Stomach smooth muscle (tissue), 2 donors: Measurements from ENCODE around the gene FN1.
A peak's percentile ranks its signal among the peaks of the same experiment; 100 is the strongest.

Source experiments
- H3K27ac ChIP-seq: one replicate; pipeline ENCODE4 v1.7.0; 2013; ENCODE audit warnings: mild to moderate bottlenecking, low read length, inconsistent platforms
- H3K27me3 ChIP-seq, 2 donors: one replicate each; pipeline ENCODE4 v1.7.0; 2013; ENCODE audit warnings: low read length in 2 of 2; ENCODE audit not compliant: insufficient read depth in 2 of 2, control insufficient read depth in 1 of 2
- H3K36me3 ChIP-seq, 2 donors: one replicate each; pipeline ENCODE4 v1.7.0; 2013; ENCODE audit warnings: low read length in 2 of 2; ENCODE audit not compliant: control insufficient read depth in 2 of 2, insufficient read depth in 2 of 2
- H3K4me1 ChIP-seq: one replicate; pipeline ENCODE4 v1.7.0; 2013; ENCODE audit warnings: low read length; ENCODE audit not compliant: control insufficient read depth, insufficient read depth
- H3K4me3 ChIP-seq, 2 donors: one replicate each; pipeline ENCODE4 v1.7.0; 2013; ENCODE audit warnings: low read length in 2 of 2
- H3K9ac ChIP-seq, 2 donors: one replicate each; pipeline ENCODE4 v1.7.0; 2013; ENCODE audit warnings: low read length in 2 of 2, mild to moderate bottlenecking in 1 of 2
- H3K9me3 ChIP-seq, 2 donors: one replicate each; pipeline ENCODE4 v1.7.0; 2013; ENCODE audit warnings: low read length in 2 of 2; ENCODE audit not compliant: control insufficient read depth in 2 of 2
- donor health status: healthy.
- donor health status: Pancreatic carcinoma.

Gene FN1

GRCh38 chr2:215439980-215440512 is 4.2 kb upstream of the FN1 start:
- Histone ChIP-seq H3K9ac (no peak overlapping the region), H3K4me3 (no peak overlapping the region), H3K27ac (no peak overlapping the region), H3K36me3 (no peaks in the 10 kb centered on the region), H3K4me1 (peaks cover 4% of the 10 kb centered on the region), H3K27me3 (no peaks in the 10 kb centered on the region), H3K9me3 (no peaks in the 10 kb centered on the region)

- Histone ChIP-seq H3K9me3 (no peaks in the 10 kb centered on the region), H3K27ac (no peak overlapping the region), H3K4me1 (peaks cover 4% of the 10 kb centered on the region), H3K27me3 (no peaks in the 10 kb centered on the region), H3K4me3 (no peak overlapping the region), H3K9ac (no peak overlapping the region), H3K36me3 (no peaks in the 10 kb centered on the region)
These were observed 3.5 kb upstream of the FN1 start for GRCh38 chr2:215439404-215439803.

GRCh38 chr2:215437614-215438013 is 1.7 kb upstream of the FN1 start:
- Histone ChIP-seq H3K27me3 (no peaks in the 10 kb centered on the region), H3K9me3 (no peaks in the 10 kb centered on the region), H3K4me3 (peak overlapping the region; percentile 84 to 87), H3K36me3 (peaks cover 7 to 9% of the 10 kb centered on the region in 2 donors), H3K4me1 (peaks cover 4% of the 10 kb centered on the region), H3K27ac (peak overlapping the region; percentile 97), H3K9ac (peak overlapping the region in 1 of 2 donors; percentile 96)

- Histone ChIP-seq H3K4me1 (peaks cover 4% of the 10 kb centered on the region), H3K27ac (peak overlapping the region; percentile 97), H3K27me3 (no peaks in the 10 kb centered on the region), H3K36me3 (peaks cover 10 to 11% of the 10 kb centered on the region in 2 donors), H3K9me3 (no peaks in the 10 kb centered on the region), H3K9ac (peak overlapping the region; percentile 96 to 97), H3K4me3 (peak overlapping the region; percentile 84 to 87)
These were observed 1.1 kb upstream of the FN1 start for GRCh38 chr2:215436705-215437565.

GRCh38 chr2:215435280-215435869 is 493 bp downstream of the FN1 start:
- H3K9ac ChIP-seq: peak overlapping the region; percentile 66 to 89
- H3K9me3 ChIP-seq: no peaks in the 10 kb centered on the region
- peaks cover 14% of the 10 kb centered on the region for H3K4me1 ChIP-seq
- no peaks in the 10 kb centered on the region for H3K27me3 ChIP-seq
- H3K36me3 ChIP-seq: peaks cover 15 to 25% of the 10 kb centered on the region in 2 donors
- H3K27ac ChIP-seq: peak overlapping the region; percentile 94
- peak overlapping the region; percentile 64 to 91 for H3K4me3 ChIP-seq

GRCh38 chr2:215434447-215435279 is 1.2 kb downstream of the FN1 start:
- Histone ChIP-seq H3K4me1 (peaks cover 14% of the 10 kb centered on the region), H3K9me3 (no peaks in the 10 kb centered on the region), H3K9ac (peak overlapping the region; percentile 66 to 89), H3K27me3 (no peaks in the 10 kb centered on the region), H3K36me3 (peaks cover 17 to 30% of the 10 kb centered on the region in 2 donors), H3K4me3 (peak overlapping the region; percentile 64 to 91), H3K27ac (peak overlapping the region; percentile 94)

- Histone ChIP-seq H3K4me3 (peak overlapping the region; percentile 64 to 91), H3K36me3 (peaks cover 27 to 40% of the 10 kb centered on the region in 2 donors), H3K27me3 (no peaks in the 10 kb centered on the region), H3K27ac (peak overlapping the region; percentile 94), H3K9ac (peak overlapping the region; percentile 6 to 66), H3K9me3 (no peaks in the 10 kb centered on the region), H3K4me1 (peaks cover 14% of the 10 kb centered on the region)
These were observed 2.9 kb downstream of the FN1 start for GRCh38 chr2:215432759-215433594.

- Histone ChIP-seq H3K9ac (peak overlapping the region in 1 of 2 donors; percentile 22), H3K4me1 (peaks cover 14% of the 10 kb centered on the region), H3K27ac (peak overlapping the region; percentile 50), H3K36me3 (peaks cover 30 to 48% of the 10 kb centered on the region in 2 donors), H3K9me3 (no peaks in the 10 kb centered on the region), H3K4me3 (peak overlapping the region; percentile 64 to 91), H3K27me3 (no peaks in the 10 kb centered on the region)
These were observed 3.8 kb downstream of the FN1 start for GRCh38 chr2:215431778-215432758.

- peaks cover 10% of the 10 kb centered on the region for H3K4me1 ChIP-seq
- H3K9me3 ChIP-seq: no peaks in the 10 kb centered on the region
- peak overlapping the region; percentile 50 for H3K27ac ChIP-seq
- no peak overlapping the region for H3K9ac ChIP-seq
- H3K4me3 ChIP-seq: no peak overlapping the region
- H3K27me3 ChIP-seq: no peaks in the 10 kb centered on the region
- H3K36me3 ChIP-seq: peaks cover 33 to 51% of the 10 kb centered on the region in 2 donors
These were observed 4.6 kb downstream of the FN1 start for GRCh38 chr2:215431290-215431689.
